Ovary (tissue), 3 donors: ENCODE results near the gene RNF41.

Source experiments
- CTCF ChIP-seq, 3 donors: fragments of 450-650 bp in 2 of 3; fragments of 200-600 bp in 1 of 3; IDR thresholded peaks; one replicate each; pipeline versions ENCODE4 v1.5.1 to v1.8.0; 2016 to 2022; ENCODE audit warnings: antibody characterized with exemption in 3 of 3, mild to moderate bottlenecking in 1 of 3
- POLR2A ChIP-seq: fragments of 450-650 bp; IDR thresholded peaks from one replicate; pipeline ENCODE4 v1.6.1; 2017; ENCODE audit warnings: antibody characterized with exemption, mild to moderate bottlenecking, moderate library complexity
- donor health status: DM: no; HTN: no; CAD: no.

- no peak for TF ChIP-seq CTCF (IDR thresholded peaks at IDR 0.05)
- no peak for TF ChIP-seq POLR2A
These were observed 8.9 kb upstream of the RNF41 start for GRCh38 chr12:56230432-56231183.
